Measurements from ENCODE around the gene ZFYVE19. TPM values are rescaled to one million over a fixed set of nuclear protein-coding genes. Genes with fewer than 3 reads are reported as not detected.

The ZFYVE19 gene
- total and polyA plus RNA-seq, 3 donors from 2014 or later, result 22.4 to 38.2 (median 26.3) TPM

- H3K4me3 ChIP-seq, result no peak overlapping the region
- TF ChIP-seq CTCF (IDR thresholded peaks at IDR 0.05) (no peak), POLR2A (IDR thresholded peaks at IDR 0.05) (no peak)
- H3K9me3 ChIP-seq, result no peaks in the 10 kb centered on the region
- peak; percentile 37 for DNase-seq
- WGBS, 2 donors, result 59 to 68% methylated on average over 5 to 7 of the region's 7 CpGs
- no peak overlapping the region for H3K27ac ChIP-seq
- intact Hi-C loops (cut with DNase I; ENCODE audit: low total_unique reads), result no loop called here
- H3K27me3 ChIP-seq, result no peaks in the 10 kb centered on the region
- H3K36me3 ChIP-seq (ENCODE audit: low read depth, missing control alignments), result no peaks in the 10 kb centered on the region
- H3K4me1 ChIP-seq, result no peaks in the 10 kb centered on the region
Observed at GRCh38 chr15:40829115-40829514, 22.2 kb downstream of the ZFYVE19 start.

- no peak for DNase-seq
Observed at GRCh38 chr15:40830884-40831283, 24.0 kb downstream of the ZFYVE19 start.

GRCh38 chr15:40831861-40832260 lies 25.0 kb downstream of the ZFYVE19 start:
- no peaks in the 10 kb centered on the region for H3K9me3 ChIP-seq
- H3K4me1 ChIP-seq, result no peaks in the 10 kb centered on the region
- intact Hi-C loops (cut with DNase I; ENCODE audit: low total_unique reads), result no loop called here
- no peaks in the 10 kb centered on the region for H3K27me3 ChIP-seq
- no peak for DNase-seq
- 69 to 93% methylated on average over 1 of the region's 1 CpG for WGBS, 2 donors
- TF ChIP-seq CTCF (IDR thresholded peaks at IDR 0.05) (no peak), POLR2A (IDR thresholded peaks at IDR 0.05) (no peak)
- H3K36me3 ChIP-seq (ENCODE audit: low read depth, missing control alignments), result no peaks in the 10 kb centered on the region
- no peak overlapping the region for H3K27ac ChIP-seq
- H3K4me3 ChIP-seq, result no peak overlapping the region

More at GRCh38 chr15:40830884-40831283, 24.0 kb downstream of the ZFYVE19 start:
- Histone ChIP-seq H3K4me1 (no peaks in the 10 kb centered on the region), H3K9me3 (no peaks in the 10 kb centered on the region), H3K27me3 (no peaks in the 10 kb centered on the region), H3K36me3 (ENCODE audit: low read depth, missing control alignments) (no peaks in the 10 kb centered on the region), H3K27ac (no peak overlapping the region), H3K4me3 (no peak overlapping the region)
- 77 to 78% methylated on average over 2 of the region's 2 CpGs for WGBS, 2 donors
- intact Hi-C loops (cut with DNase I; ENCODE audit: low total_unique reads), result no loop called here
- TF ChIP-seq POLR2A (IDR thresholded peaks at IDR 0.05) (no peak), CTCF (IDR thresholded peaks at IDR 0.05) (no peak)

- no peak overlapping the region for H3K4me3 ChIP-seq
- no peaks in the 10 kb centered on the region for H3K27me3 ChIP-seq
- intact Hi-C loops (cut with DNase I; ENCODE audit: low total_unique reads), result no loop called here
- no peak for DNase-seq
- H3K4me1 ChIP-seq, result no peaks in the 10 kb centered on the region
- H3K36me3 ChIP-seq (ENCODE audit: low read depth, missing control alignments), result no peaks in the 10 kb centered on the region
- no peak for TF ChIP-seq CTCF (IDR thresholded peaks at IDR 0.05)
- TF ChIP-seq POLR2A (IDR thresholded peaks at IDR 0.05), result no peak
- H3K9me3 ChIP-seq, result no peaks in the 10 kb centered on the region
- no peak overlapping the region for H3K27ac ChIP-seq
Observed at GRCh38 chr15:40832903-40833302, 26.0 kb downstream of the ZFYVE19 start.

GRCh38 chr15:40836020-40836419 lies 29.1 kb downstream of the ZFYVE19 start:
- intact Hi-C loops (cut with DNase I; ENCODE audit: low total_unique reads), result no loop called here
- TF ChIP-seq CTCF (IDR thresholded peaks at IDR 0.05) (no peak), POLR2A (IDR thresholded peaks at IDR 0.05) (no peak)
- 92 to 95% methylated on average over 1 of the region's 1 CpG for WGBS, 2 donors
- no peaks in the 10 kb centered on the region for H3K4me1 ChIP-seq
- H3K36me3 ChIP-seq (ENCODE audit: low read depth, missing control alignments), result no peaks in the 10 kb centered on the region
- H3K4me3 ChIP-seq, result no peak overlapping the region
- no peak for DNase-seq
- no peaks in the 10 kb centered on the region for H3K27me3 ChIP-seq
- no peak overlapping the region for H3K27ac ChIP-seq
- H3K9me3 ChIP-seq, result no peaks in the 10 kb centered on the region

All from testis (tissue), 3 donors.